GM18868 (cell line): ENCODE data around the gene NUDT16L1.
"Not testable (repeated sequence)": the region's sequence is repeated elsewhere in the genome, so short reads cannot be mapped to it uniquely, and the experiment has no call there.

Experiments
- ATAC-seq: cut with Tn5 transposase; IDR thresholded peaks from one replicate; pipeline ENCODE4 v1.9.1; 2021; ENCODE audit warnings: mild to moderate bottlenecking, moderate library complexity; ENCODE audit not compliant: unreplicated experiment

Gene NUDT16L1

GRCh38 chr16:4713663-4714501 is 20.5 kb downstream of the NUDT16L1 start:
- ATAC-seq = no peak

DNA sequence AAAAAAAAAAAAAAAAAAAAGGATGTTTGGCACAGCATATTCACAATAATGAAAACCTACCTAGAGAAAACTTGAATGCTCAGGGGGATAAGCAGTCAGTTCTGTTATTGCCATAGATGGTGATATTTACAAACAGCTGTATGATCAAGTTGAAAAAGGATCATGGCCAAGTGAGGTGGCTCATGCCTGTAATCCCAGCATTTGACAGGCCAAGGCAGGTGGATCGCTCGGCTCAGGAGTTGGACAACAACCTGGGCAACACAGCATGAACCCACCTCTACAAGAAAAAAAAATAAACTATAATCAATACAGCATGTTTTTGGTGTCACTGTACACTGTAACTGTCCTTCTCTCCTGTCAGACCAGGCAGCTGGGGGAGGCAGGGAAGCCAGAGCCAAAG is 21.6 kb downstream of the NUDT16L1 start:
- ATAC-seq = no peak

DNA sequence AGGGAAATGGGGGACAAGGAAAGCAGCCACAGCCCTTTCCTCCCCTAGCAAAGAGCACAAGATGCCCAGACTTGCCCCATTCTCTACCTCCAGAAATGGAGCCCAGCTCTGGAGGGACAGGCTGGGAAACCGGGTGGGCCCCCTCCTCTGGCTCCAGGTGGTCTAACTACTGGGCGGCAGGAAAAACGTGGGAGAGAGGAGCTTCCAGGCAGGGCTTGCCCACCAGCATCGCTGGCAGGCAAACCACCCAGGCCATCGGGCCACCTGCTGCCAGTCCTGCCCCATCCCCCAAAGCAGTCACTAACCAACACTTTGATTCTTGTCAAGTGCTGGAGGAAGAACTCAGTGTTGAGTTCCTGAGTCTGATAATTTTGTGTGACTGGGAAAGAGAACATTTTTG is 25.1 kb downstream of the NUDT16L1 start:
- ATAC-seq = no peak

- no peak for ATAC-seq
These were observed 29.9 kb downstream of the NUDT16L1 start for GRCh38 chr16:4723071-4723767.

DNA sequence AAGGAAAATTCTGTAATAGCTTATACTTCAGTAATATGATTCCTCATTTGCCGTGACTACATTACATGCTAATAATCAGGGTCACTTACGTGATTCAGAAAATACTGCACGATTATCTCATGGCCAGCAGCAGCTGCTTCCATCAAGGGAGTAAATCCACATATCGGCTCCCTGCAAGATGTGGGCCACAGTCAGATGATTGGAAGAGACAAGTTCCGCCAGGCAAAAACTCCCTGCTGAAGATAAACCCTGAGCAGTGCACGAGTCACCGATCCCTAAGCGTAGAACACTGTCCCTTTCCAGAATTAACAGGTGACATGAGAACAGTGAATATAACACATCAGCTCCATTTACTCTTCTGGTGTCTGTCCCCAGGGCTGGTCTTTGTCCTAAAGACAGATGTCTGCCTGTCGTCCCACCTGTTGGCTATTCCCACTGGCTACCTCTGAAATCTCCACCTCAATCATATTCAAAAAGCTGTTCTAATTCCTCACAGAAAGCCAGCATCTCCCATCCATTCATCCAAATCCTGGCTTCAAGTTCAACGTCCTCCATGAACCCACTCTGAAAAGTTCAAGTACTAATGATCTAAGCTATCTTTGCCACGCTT is 31.4 kb downstream of the NUDT16L1 start:
- no peak for ATAC-seq

DNA sequence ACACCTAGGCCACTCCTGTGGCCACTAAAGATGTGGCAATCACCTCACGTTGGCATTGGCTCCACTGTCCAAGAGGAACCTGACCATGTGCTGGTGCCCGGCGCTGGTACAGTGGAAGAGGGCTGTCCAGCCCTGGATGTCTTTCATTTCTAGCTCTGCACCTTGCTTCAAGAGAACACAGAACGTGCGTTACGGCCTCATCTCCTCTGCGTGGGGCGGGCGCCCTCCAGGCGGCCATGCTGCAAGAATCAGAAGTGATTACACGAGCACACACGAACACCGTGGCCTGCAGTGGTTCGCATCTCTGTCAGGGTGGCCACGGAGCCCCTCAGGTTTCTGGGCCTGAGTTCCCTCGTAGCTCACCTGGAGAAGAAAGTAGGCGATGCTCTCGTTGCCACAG is 33.3 kb downstream of the NUDT16L1 start:
- ATAC-seq = no peak

- no peak for ATAC-seq
These were observed 35.3 kb downstream of the NUDT16L1 start for GRCh38 chr16:4728676-4729075.

DNA sequence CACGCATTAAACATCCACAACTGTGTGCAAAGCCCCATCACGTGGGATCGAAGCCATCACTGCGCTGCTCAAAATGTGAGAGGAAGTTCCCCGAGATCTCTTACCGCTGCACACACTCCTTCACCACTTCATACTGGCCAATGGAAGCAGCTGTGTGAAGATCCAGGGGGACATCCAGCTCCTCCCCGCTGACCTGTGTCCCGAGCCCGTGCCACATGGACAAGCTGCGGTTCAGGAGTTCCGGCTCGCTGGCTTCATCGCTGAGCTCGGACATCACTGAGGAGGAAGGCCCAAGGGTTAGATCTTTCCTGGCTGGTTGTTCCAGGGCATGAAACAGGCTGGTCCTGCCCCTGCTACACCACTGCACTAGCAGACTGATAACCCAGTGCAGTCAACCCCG is 36.5 kb downstream of the NUDT16L1 start:
- no peak for ATAC-seq

GRCh38 chr16:4733211-4733742 is 39.9 kb downstream of the NUDT16L1 start:
- ATAC-seq = no peak

DNA sequence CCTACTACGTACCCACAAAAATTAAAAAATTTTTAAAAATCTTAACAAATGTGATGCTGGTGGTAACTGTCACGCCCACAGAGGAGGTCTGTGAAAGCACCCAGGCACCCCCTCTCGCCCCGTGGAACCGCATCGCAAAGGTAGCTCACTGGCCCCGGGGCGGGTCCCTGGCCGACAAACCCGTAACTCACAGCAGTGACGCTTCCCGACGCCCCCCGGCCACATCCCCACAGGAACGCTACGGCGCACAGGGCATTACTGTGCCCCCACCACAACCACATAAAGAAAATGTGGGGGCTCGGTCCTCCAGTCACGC is 40.3 kb downstream of the NUDT16L1 start:
- peak; percentile 9 for ATAC-seq

- ATAC-seq = peak; percentile 79
These were observed 40.8 kb downstream of the NUDT16L1 start, which contains the start of the genes ANKS3 and DNAAF8 for GRCh38 chr16:4734063-4734729. TSS of gene ANKS3 (minus strand) at chr16:4734271. CDS start at chr16:4730149, 4,122 bp downstream. TSS of gene DNAAF8 (plus strand) at chr16:4734537. CDS start at chr16:4736515, 1,978 bp downstream.

- ATAC-seq = peak; percentile 60
These were observed 41.6 kb downstream of the NUDT16L1 start for GRCh38 chr16:4734730-4735535.

GRCh38 chr16:4736546-4736945 is 43.2 kb downstream of the NUDT16L1 start:
- no peak for ATAC-seq

- no peak for ATAC-seq
These were observed 44.2 kb downstream of the NUDT16L1 start for GRCh38 chr16:4737545-4737944.

- not testable (repeated sequence) for ATAC-seq
These were observed 45.0 kb downstream of the NUDT16L1 start for GRCh38 chr16:4738370-4738769.

DNA sequence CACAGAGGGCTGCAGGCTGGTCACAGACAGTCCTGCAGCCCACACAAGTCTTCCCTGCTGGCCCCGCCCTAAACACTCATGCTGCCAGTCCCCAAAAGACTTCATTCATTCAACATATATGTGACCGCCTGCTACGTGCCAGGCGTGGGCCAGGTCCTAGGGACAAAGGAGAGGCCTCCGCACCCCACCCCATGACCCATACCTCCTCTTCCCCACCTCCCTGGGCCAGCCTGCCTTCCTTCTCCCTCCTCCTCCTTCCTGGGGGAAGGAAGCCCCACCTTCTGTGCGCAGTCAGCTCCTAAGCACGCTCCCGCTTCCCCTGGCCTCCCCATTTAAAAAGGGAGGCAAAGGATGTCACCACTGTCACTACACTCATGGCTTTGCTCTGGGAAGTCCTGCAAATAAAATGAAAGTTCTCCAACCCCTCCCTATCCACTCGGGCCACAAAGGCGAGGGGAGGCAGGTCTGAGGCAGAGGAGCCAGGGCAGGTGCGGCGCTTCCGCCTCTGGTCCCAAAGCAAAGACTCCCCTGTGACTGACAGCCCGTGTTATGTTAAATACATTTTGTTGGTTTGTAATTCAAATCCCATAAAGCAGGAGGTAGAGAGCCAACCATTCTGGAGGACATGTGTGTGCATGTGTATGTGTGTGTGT is 50.0 kb downstream of the NUDT16L1 start:
- ATAC-seq = no peak

GRCh38 chr16:4744555-4745273 is 51.4 kb downstream of the NUDT16L1 start:
- no peak for ATAC-seq

DNA sequence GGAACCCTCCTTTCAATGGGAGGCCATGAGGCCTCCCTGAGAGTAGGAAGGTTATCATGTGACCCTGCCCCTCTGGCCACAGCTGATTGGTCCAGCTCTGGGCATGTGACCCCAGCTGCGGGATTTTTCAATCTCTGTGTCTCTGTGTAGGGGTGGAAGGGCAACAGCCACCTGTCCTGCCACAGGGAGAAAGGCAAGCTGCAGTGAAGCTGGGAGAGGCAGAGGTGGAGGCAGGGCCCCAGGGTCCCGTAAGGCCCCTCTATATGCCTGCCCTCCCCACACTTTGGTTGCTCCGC is 51.9 kb downstream of the NUDT16L1 start:
- ATAC-seq = no peak
